ENCODE measurements around the gene ZNF816. TPM values are rescaled to one million over a fixed set of nuclear protein-coding genes. Genes with fewer than 3 reads are reported as not detected.
"Not testable (repeated sequence)": the region's sequence is repeated elsewhere in the genome, so short reads cannot be mapped to it uniquely, and the experiment has no call there.

ZNF816 gene
- total RNA-seq, 1 donor from 2014 or later = 25.1 TPM

- no peak for DNase-seq (ENCODE audit: low spot score)
Observed at GRCh38 chr19:52959613-52960295, 2.9 kb downstream of the ZNF816 start.

DNA sequence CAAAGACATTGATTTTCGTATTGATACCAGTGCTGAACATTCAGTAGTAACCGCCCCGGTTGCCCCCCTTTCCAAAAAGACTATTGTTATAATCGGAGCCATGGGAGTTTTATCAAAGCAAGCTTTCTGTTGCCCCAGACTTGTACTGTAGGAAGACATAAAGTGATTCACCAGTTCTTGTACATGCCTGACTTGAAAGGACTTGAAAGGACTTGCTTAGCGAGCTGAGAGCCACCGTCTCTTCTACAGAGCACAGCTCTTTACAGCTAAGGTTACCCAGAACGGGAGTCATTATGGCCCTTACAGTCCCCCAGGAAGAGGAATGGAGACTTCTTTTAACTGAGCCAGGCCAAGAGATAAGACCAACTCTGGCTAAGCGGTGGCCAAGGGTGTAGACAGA, 5.1 kb downstream of the ZNF816 start:
- no peak for DNase-seq (ENCODE audit: low spot score)

DNA sequence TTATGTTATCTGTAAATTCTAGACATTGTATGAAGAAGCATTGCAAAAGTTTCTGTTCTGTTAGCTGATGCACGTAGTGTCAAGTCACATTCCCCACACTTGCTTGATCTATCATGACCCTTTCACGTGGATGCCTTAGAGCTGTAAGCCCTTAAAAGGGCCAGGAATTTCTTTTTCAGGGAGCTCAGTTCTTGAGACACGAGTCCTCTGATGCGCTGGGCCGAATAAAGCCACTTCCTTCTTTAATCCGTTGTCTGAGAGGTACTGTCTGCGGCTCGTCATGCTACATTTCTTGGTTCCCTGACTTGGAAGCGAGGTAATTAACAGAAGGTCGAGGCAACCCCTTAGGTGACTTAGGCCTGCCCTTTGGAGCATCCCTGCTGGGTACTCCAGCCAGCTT, 5.8 kb downstream of the ZNF816 start:
- DNase-seq (ENCODE audit: low spot score) = no peak

- no peak for DNase-seq (ENCODE audit: low spot score)
Observed at GRCh38 chr19:52949422-52949821, 13.3 kb downstream of the ZNF816 start.

DNA sequence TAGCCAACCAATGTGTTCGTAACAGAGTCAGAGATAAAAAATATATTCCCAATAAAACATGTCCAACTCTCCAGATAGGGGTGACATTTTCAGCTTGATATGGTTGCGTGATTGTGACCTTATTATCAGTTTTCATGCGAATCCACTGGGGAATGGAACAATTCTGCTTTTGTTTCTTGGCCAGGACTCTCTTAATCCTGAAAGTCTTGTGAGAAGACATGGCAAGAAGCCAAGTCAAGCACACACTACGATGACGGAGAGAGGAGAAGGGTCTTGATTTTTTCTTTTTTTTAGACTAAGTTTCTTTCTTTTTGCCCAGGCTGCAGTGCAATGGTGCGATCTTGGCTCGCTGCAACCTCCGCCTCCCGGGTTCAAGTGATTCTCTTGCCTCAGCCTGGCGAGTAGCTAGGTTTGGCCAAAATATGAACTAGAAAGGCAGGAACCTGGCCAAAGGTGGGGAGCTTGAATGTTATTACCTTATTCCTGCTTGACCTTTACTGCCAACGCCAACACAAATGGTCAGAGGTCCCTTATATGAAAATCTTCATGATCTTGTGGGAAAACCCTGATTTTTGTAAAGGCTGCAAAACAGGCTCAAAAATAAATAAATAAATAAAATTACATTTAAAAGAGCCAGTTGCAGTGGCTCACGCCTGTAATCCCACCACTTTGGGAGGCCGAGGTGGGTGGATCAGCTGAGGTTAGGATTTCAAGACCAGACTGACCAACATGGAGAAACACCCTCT, 14.5 kb downstream of the ZNF816 start:
- no peak for DNase-seq (ENCODE audit: low spot score)

GRCh38 chr19:52946322-52947310, 16.1 kb downstream of the ZNF816 start:
- peak; percentile 88 for DNase-seq (ENCODE audit: low spot score)

DNA sequence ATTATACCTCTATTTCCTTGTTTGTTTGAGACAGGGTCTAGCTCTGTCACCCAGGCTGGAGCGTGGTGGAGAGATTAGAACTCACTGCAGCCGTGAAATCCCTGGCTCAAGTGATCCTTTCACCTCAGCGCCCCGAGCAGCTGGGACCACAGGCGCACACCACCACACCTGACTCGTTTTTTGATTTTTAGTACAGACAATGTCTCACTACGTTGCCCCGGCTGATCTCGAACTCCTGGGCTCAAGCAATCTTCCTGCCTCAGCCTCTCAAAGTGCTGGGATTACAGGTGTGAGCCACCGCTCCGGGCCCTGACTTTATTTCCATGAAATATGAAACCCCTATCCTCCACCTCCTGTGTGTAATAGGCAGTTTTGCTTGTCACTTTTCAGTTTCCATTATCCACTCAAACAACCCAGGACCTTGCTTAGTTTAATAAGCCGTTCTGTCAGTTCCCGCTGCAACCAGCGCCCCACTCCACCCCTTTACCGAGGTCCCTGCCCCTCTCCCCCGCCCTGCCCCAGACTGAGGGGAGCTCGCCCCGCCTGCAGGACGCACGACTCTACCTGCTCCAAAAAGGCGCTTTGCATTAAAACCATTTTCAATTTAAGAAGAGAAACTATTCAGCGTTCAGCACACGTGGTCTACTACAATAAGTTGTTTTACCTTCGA, 16.9 kb downstream of the ZNF816 start:
- no peak for DNase-seq (ENCODE audit: low spot score)

DNA sequence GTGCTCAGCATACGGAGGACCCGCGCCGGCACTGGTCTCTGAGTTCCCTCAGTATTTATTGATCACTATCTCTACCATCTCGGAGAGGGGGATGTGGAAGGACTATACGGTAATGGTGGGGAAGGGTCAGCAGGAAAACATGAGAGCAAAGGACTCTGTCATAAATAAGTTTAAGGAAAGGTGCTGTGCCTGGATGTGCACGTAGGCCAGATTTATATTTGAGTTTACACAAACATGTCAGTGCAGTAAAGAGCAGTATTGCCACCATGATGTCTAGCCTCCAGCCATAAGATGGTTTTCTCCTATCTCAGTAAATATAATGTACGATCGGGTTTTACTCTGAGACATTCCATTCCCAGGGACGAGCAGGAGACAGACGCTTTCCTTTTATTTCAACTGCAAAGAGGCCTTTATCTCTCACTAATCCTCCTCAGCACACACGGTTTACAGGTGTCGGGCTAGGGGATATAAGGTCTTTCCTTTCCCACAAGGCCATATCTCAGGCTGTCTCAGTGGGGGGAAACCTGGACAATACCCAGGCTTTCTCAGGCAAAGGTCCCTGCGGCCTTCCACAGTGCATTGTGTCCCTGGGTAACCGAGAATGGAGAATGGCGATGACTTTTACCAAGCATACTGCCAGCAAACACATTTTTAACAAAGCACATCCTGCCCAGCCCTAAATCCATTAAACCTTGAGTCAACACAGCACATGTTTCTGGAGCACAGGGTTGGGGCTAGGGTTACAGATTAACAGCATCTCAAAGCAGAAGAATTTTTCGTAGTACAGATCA, 17.8 kb downstream of the ZNF816 start:
- not testable (repeated sequence) for DNase-seq (ENCODE audit: low spot score)

DNA sequence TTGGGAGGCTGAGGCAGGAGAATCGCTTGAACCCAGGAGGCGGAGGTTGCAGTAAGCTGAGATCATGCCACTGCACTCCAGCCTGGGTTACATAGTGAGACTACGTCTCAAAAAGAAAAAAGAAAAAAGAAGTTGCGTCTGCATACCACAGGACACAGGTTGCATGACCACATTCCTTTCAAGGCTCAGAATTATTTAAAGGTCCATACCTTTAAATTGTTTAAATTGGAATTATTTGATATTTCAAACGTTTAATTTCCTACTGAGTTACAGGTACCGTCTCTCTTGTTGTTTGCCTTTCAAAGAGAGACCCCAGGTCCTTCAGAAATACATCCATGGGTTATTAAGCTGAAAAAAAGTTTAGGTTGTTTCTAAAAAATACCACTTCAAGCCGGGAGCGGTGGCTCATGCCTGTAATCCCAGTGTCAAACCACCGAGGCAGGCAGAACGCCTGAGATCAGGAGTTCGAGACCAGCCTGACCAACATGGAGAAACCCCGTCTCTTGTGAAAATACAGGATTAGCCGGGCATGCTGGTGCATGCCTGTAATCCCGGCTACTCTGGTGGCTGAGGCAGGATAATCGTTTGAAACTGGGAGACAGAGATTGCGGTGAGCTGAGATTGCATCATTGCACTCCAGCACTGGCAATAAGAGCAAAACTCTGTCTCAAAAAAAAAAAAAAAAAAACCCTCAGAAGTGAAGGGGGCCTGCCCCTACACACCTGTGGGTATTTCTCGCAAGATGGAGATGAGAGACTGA, 18.6 kb downstream of the ZNF816 start:
- DNase-seq (ENCODE audit: low spot score) = no peak

DNA sequence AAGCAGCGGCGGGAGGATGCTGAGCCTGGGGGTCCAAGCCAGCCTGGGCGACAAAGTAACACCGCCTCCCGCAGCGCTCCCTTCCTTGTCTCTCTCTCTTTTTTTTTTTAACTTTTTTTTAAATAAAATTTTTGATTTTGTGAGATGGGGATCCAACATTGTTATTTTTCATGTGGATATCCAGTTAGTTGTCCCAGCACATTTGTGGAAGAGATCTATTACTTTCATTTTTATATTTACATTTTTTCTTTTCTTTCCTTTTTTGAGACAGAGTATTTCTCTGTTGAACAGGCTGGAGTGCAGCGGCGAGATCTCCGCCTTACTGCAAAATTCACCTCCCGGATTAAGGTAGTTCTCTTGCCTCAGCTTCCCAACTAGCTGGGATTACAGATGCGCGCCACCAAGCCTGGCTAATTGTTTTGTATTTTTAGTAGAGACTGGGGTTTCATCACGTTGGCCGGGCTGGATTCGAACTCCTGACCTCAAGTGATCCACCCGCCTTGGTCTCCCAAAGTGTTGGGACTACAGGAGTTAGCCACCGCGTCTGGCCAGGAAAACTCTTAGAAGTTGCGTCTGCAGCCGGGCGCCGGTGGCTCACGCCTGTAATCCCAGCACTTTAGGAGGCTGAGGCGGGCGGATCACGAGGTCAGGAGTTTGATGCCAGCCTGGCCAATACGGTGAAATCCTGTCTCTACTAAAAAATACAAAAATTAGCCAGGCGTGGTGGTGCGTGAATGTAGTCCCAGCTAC, 19.4 kb downstream of the ZNF816 start:
- DNase-seq (ENCODE audit: low spot score) = no peak

- DNase-seq (ENCODE audit: low spot score) = peak; percentile 97
Observed at GRCh38 chr19:52942386-52943133, 20.1 kb downstream of the ZNF816 start.

DNA sequence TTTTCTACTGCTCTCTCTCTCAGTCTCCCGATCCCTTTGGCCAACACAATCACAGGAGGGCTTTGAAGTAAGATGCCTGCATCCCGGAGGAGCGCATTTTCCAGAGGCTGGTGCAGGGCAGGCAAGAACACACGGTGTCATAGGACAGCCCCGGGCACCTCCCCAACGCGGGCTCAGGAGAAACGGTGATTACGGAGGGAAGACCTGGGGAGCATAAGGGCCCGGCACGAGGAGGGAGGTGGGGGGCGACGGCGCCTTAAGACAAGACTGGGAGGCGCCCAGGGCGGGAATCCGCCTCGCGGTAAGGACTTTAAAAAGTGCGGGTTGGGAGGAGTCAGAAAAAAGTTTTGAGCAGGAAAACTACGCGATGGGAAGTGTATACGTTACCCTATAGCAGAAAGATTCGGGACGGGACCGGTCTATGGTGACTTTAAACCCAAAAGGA, 20.7 kb downstream of the ZNF816 start:
- DNase-seq (ENCODE audit: low spot score) = no peak

DNA sequence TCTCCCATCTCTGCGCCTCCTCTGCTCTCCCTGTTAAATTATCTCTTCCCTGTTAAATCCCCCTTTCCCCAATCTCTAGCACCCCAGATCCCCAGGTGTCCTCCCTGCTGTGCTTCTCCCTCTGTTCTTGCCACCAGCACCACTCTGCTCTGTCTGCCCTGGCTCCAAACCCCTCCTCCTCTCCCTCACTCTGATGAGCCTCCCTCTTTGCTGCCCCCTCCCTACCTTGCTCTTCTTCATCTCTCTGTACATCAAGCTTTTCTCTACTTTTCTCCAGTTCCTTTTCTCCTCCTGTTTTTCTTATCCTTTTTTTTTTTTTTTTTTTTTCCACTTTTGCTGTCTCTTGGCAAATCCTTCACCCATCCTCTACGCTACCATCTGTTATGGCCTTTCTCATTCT, 21.2 kb downstream of the ZNF816 start:
- DNase-seq (ENCODE audit: low spot score) = not testable (repeated sequence)

GRCh38 chr19:52940905-52941304, 21.8 kb downstream of the ZNF816 start:
- not testable (repeated sequence) for DNase-seq (ENCODE audit: low spot score)

- no peak for DNase-seq (ENCODE audit: low spot score)
Observed at GRCh38 chr19:52938761-52939160, 23.9 kb downstream of the ZNF816 start.

- no peak for DNase-seq (ENCODE audit: low spot score)
Observed at GRCh38 chr19:52936954-52937325, 25.7 kb downstream of the ZNF816 start.

DNA sequence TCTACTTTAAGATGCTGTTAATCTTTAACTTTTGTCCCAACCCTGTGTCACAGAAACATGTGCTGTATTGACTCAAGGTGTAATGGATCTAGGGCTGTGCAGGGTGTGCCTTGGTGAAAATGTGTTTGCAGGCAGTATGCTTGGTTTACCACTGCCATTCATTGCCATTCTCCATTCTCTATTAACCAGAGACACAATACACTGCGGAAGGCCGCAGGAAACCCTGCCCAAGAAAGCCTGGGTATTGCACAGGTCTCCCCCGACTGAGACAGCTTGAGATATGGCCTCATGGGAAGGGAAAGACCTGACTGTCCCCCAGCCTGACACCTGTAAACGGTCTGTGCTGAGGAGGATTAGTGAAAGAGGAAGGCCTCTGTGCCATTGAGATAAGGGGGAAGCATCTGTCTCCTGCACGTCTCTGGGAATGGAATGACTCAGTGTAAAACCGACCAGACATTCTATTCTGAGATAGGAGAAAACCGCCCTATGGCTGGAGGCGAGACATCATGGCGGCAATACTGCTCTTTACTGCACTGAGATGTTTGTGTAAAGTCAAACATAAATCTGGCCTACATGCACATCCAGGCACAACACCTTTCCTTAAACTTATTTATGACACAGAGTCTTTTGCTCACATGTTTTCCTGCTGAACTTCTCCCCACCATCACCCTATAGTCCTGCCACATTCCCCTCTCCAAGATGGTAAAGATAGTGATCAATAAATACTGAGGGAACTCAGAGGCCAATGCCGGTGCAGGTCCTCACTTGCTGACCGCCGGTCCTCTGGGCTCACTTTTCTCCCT, 26.3 kb downstream of the ZNF816 start:
- no peak for DNase-seq (ENCODE audit: low spot score)

DNA sequence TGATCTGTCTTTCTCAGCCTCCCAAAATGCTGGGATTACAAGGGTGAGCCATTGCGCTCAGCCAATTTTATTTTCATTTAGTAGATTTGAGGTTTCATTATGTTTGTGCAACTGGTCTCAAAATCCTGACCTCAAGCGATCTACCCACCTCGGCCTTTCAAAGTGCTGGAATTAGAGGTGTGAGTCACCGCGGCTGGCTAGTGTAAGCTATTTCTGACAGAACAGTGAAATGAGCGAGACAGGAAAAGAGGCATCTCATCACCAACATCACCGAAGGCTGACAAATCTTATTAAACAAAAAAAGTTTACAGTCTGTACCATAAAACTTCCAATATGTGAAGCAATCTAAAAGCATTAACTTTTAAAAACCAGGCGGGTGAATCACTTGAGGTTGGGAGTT, 27.2 kb downstream of the ZNF816 start:
- no peak for DNase-seq (ENCODE audit: low spot score)

All from ureter (tissue), 1 donor.